GM18868 (cell line): ENCODE measurements around the gene CUL4B.
"Not testable (repeated sequence)": the region's sequence is repeated elsewhere in the genome, so short reads cannot be mapped to it uniquely, and the experiment has no call there.

Experiments used
- ATAC-seq: cut with Tn5 transposase; IDR thresholded peaks from one replicate; pipeline ENCODE4 v1.9.1; 2021; ENCODE audit warnings: mild to moderate bottlenecking, moderate library complexity; ENCODE audit not compliant: unreplicated experiment

The CUL4B gene

GRCh38 chrX:120560842-120561633 is at the start of gene CUL4B:
Gene CUL4B, minus strand, starts transcription at chrX:120560962. Its CDS starts 324 bp downstream, at chrX:120560638.
- ATAC-seq: peak; percentile 83

- ATAC-seq: peak; percentile 59
Observed at GRCh38 chrX:120604361-120604782, 43.6 kb upstream of the CUL4B start.

GRCh38 chrX:120603707-120604360 is 43.1 kb upstream of the CUL4B start, which contains the start of gene MCTS1:
Gene MCTS1, plus strand, starts transcription at chrX:120604101. Its CDS starts 136 bp downstream, at chrX:120604237.
- peak; percentile 96 for ATAC-seq

- no peak for ATAC-seq
Observed at GRCh38 chrX:120585702-120586101, 24.9 kb upstream of the CUL4B start.

- ATAC-seq: no peak
Observed at GRCh38 chrX:120575379-120576114, 14.8 kb upstream of the CUL4B start.

- not testable (repeated sequence) for ATAC-seq
Observed at GRCh38 chrX:120573806-120574205, 13.0 kb upstream of the CUL4B start.

GRCh38 chrX:120570011-120570600 is 9.3 kb upstream of the CUL4B start:
- no peak for ATAC-seq

GRCh38 chrX:120568609-120569008 is 7.8 kb upstream of the CUL4B start:
- no peak for ATAC-seq

GRCh38 chrX:120568035-120568434 is 7.3 kb upstream of the CUL4B start:
- no peak for ATAC-seq

GRCh38 chrX:120566817-120567216 is 6.1 kb upstream of the CUL4B start:
- ATAC-seq: no peak

- ATAC-seq: no peak
Observed at GRCh38 chrX:120564925-120565324, 4.2 kb upstream of the CUL4B start.

GRCh38 chrX:120562569-120562926 is 1.8 kb upstream of the CUL4B start:
- ATAC-seq: no peak

- peak; percentile 5 for ATAC-seq
Observed at GRCh38 chrX:120561634-120562568, 1.1 kb upstream of the CUL4B start.

- peak; percentile 34 for ATAC-seq
Observed at GRCh38 chrX:120560405-120560841, 339 bp downstream of the CUL4B start.

GRCh38 chrX:120559804-120560203 is 958 bp downstream of the CUL4B start:
- no peak for ATAC-seq

GRCh38 chrX:120556251-120556650 is 4.5 kb downstream of the CUL4B start:
- ATAC-seq: no peak

GRCh38 chrX:120549483-120550452 is 11.0 kb downstream of the CUL4B start:
- no peak for ATAC-seq

GRCh38 chrX:120536061-120536460 is 24.7 kb downstream of the CUL4B start:
- ATAC-seq: no peak
